Nephron progenitor cell (in vitro differentiated cells): Measurements from ENCODE around the gene RNF130.
A peak's percentile ranks its signal among the peaks of the same experiment; 100 is the strongest.

ENCODE experiments used
- DNase-seq: peaks from one replicate; pipeline ENCODE4 v3.0.0; 2021
- H3K27ac Mint-ChIP-seq: 2 replicates; pipeline ENCODE4 v1.8.0; 2021; ENCODE audit warnings: mild to moderate bottlenecking, moderate library complexity, mixed read lengths
- H3K27me3 Mint-ChIP-seq: 2 replicates; pipeline ENCODE4 v1.8.0; 2021; ENCODE audit warnings: mild to moderate bottlenecking, low read depth, mixed read lengths; ENCODE audit not compliant: poor library complexity
- H3K36me3 Mint-ChIP-seq: 2 replicates; pipeline ENCODE4 v1.8.0; 2021; ENCODE audit warnings: low read depth, mixed read lengths
- H3K4me1 Mint-ChIP-seq: 2 replicates; pipeline ENCODE4 v1.8.0; 2021; ENCODE audit warnings: mixed read lengths
- H3K4me3 Mint-ChIP-seq: 2 replicates; pipeline ENCODE4 v1.8.0; 2021; ENCODE audit warnings: mild to moderate bottlenecking, moderate library complexity, mixed read lengths
- H3K9me3 Mint-ChIP-seq: 2 replicates; pipeline ENCODE4 v1.8.0; 2021; ENCODE audit warnings: mild to moderate bottlenecking, moderate library complexity, mixed read lengths
- TF ChIP-seq, protein P1 (sequence below): fragments of 200-600 bp; sonication (generic); IDR thresholded peaks from 2 replicates; pipeline ENCODE4 v1.5.0; 2021; ENCODE audit warnings: antibody characterized with exemption

Gene RNF130, protein sequence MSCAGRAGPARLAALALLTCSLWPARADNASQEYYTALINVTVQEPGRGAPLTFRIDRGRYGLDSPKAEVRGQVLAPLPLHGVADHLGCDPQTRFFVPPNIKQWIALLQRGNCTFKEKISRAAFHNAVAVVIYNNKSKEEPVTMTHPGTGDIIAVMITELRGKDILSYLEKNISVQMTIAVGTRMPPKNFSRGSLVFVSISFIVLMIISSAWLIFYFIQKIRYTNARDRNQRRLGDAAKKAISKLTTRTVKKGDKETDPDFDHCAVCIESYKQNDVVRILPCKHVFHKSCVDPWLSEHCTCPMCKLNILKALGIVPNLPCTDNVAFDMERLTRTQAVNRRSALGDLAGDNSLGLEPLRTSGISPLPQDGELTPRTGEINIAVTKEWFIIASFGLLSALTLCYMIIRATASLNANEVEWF

DNA sequence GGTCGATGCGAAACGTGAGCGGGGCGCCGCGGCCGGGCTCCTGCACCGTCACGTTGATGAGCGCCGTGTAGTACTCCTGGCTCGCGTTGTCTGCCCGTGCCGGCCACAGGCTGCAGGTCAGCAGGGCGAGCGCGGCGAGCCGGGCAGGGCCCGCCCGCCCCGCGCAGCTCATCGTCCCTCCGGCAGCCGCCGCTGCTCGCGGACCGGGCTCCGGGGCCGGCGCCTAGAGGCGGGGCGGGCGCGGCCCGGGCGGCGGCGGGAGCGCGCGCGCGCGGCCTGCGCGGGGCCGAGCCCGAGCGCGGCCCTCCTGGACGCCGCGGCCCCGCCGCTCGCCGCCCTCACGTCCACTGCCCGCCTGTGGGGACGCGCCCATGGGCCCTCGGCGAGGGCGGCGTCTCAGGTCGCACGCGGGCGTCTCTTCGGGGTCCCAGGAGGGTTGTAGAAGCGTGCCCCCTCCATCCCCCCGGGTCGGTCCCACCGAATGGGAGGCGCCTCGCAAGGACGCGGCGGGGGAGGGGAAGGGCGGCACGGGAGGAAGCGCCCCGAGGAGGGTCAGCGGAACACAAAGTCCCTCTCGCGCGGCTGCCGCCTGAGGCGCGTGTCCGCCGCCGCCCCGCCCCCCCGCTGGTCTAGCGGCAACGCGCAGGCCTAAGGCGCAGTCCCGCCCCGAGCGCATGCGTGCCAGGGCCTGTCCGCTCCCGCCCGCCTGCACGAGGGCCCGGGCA, at the start of gene RNF130:
TSS of gene RNF130 (minus strand) at position 229 of the 725 bp plus-strand sequence. CDS start at position 172, 57 bp downstream.
- Mint-ChIP-seq H3K27ac (peak within 1 kb of the TSS; percentile 97), H3K4me1 (peaks cover 33% of the 10 kb centered on the region), H3K9me3 (peaks cover 20% of the 10 kb centered on the region), H3K4me3 (peak within 1 kb of the TSS; percentile 98), H3K36me3 (peaks cover 8% of the 10 kb centered on the region), H3K27me3 (peaks cover 28% of the 10 kb centered on the region)
- DNase-seq = peak; percentile 95
- TF ChIP-seq, protein P1, sequence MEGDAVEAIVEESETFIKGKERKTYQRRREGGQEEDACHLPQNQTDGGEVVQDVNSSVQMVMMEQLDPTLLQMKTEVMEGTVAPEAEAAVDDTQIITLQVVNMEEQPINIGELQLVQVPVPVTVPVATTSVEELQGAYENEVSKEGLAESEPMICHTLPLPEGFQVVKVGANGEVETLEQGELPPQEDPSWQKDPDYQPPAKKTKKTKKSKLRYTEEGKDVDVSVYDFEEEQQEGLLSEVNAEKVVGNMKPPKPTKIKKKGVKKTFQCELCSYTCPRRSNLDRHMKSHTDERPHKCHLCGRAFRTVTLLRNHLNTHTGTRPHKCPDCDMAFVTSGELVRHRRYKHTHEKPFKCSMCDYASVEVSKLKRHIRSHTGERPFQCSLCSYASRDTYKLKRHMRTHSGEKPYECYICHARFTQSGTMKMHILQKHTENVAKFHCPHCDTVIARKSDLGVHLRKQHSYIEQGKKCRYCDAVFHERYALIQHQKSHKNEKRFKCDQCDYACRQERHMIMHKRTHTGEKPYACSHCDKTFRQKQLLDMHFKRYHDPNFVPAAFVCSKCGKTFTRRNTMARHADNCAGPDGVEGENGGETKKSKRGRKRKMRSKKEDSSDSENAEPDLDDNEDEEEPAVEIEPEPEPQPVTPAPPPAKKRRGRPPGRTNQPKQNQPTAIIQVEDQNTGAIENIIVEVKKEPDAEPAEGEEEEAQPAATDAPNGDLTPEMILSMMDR = no peak

DNA sequence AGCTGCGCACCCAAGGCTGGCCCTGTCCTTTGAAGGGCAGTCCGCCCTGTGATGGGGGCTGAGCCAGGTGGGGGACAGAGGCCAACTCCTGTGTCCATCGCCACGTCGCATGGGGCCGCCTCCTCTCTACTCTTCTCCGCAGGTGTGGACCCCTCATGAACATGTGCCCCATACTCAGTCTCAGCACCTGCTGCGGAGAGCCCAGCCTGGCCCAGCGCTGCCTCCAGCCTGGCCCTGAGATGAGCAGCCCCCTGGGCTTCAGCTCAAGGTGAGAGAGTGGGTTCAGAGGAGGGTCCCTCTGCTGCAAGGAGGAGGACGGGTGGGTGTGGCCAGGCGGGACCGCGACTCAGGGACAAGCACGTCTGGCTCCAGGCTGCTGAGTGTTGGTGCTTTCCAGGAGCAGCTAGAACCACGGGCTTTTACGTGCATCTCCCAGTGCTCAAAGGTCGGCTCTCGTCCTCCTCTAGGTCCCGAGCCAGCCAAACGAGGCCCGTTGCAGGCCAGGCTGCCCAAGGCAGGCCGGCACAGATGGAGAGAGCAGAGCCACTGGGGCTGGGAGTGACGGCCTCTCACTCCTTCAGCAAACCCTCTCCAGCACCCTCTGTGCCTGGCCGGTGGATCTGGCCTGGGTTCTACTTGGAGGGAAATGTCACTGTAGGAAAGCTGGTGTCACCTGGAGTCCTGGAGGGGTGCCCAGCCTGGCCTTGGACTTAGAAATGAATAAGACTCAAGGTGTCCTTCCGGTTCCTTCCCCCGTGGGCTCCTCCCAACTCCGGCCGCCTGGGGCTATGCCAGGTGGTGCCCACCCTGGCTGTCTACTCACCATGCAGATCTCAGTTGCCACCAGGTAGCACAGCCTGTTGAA, 48.9 kb upstream of the RNF130 start:
- Mint-ChIP-seq H3K4me1 (peaks cover 40% of the 10 kb centered on the region), H3K36me3 (no peaks in the 10 kb centered on the region), H3K4me3 (no peak overlapping the region), H3K9me3 (no peaks in the 10 kb centered on the region), H3K27me3 (peaks cover 2% of the 10 kb centered on the region), H3K27ac (no peak overlapping the region)
- DNase-seq = no peak
- TF ChIP-seq, protein P1 = no peak

DNA sequence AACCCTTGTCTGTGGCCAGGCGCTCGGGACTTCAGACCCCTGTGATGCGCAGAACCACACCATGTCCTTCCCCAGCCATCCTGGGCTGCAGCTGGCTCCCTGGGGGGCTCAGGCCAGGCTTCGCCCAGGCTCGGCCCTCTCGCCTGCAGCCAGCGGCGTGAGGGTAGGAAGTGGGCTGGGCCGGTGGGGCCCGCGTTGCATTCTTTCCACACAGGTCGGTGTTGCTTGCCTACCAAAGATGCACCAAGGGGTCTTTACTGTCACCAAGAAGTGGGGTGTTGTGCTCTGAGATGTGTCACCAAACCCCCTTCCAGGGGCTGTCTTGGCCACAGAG, 48.3 kb upstream of the RNF130 start:
- no peak overlapping the region for H3K4me3 Mint-ChIP-seq
- no peak overlapping the region for H3K27ac Mint-ChIP-seq
- H3K27me3 Mint-ChIP-seq = peaks cover 2% of the 10 kb centered on the region
- TF ChIP-seq, protein P1 = no peak
- DNase-seq = no peak
- no peaks in the 10 kb centered on the region for H3K9me3 Mint-ChIP-seq
- no peaks in the 10 kb centered on the region for H3K36me3 Mint-ChIP-seq
- peaks cover 44% of the 10 kb centered on the region for H3K4me1 Mint-ChIP-seq

DNA sequence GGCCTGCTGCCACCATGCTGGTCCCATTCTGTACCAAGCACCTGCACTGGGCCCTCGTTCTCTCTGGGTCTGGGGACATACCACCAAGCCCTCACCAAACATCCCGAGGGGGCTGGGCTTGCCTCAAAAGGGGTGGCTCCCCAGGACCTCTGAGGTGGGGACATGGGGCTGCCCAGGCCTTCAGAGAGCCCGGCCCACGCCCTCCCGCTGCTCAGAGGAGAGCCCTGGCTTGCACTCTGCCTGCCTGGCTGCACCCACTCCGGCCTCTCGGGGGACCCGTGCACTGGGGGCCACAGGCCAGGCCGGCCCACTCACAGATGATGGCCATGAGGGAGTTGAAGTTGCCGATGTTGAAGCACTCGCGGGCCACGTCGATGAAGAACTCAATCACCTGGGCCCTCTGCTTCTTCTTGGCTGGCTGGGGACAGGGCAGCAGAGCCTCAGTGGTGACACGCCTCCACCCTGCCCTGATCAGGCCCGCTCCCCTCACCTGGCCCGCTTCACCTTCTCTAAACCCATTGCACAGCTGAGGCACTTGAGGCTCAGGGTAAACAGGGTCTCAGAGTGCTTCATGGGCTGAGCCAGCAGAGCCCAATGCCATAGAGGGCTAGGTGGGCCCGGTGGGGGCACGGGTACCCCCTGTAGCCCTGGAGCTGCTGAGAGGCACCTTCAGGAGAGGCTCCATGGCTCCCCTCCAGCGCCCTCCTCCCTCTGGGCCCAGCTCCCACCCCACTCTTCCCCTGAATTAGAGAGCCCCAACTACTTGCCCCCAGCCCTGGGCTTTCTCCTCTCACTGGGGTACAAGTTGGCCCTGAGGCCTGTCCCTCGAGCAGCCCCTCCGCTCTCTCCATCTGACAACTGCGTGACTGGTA, 47.7 kb upstream of the RNF130 start:
- no peaks in the 10 kb centered on the region for H3K36me3 Mint-ChIP-seq
- H3K4me3 Mint-ChIP-seq = no peak overlapping the region
- no peaks in the 10 kb centered on the region for H3K9me3 Mint-ChIP-seq
- H3K27me3 Mint-ChIP-seq = peaks cover 2% of the 10 kb centered on the region
- TF ChIP-seq, protein P1 = no peak
- peaks cover 42% of the 10 kb centered on the region for H3K4me1 Mint-ChIP-seq
- no peak for DNase-seq
- H3K27ac Mint-ChIP-seq = no peak overlapping the region

DNA sequence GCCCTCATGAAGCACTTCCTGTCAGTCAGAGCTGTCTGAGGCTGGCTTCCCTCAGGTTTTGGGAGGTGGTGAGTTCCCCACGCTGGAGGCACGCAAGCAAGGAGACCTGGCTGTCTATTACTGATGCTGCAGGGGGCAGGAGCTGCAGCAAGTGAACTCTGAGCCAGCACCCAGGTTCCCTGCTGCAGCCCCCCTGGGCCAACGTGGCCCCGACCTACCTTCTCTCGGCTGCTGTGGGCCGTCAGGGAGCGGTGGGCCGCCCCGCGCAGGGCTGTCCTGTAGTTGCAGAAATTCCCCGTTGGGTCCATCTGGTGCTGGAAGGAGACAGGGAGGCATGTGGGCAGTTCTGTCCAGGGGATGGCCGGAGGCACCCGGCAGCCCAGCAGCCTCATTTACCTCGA, 46.8 kb upstream of the RNF130 start:
- DNase-seq = no peak
- TF ChIP-seq, protein P1 = no peak
- Mint-ChIP-seq H3K27ac (no peak overlapping the region), H3K4me1 (peaks cover 33% of the 10 kb centered on the region), H3K4me3 (no peak overlapping the region), H3K36me3 (no peaks in the 10 kb centered on the region), H3K9me3 (no peaks in the 10 kb centered on the region), H3K27me3 (peaks cover 5% of the 10 kb centered on the region)
